DOHH2 (cell line): Measurements from ENCODE around the gene S100A3.

Experiments
- H3F3A ChIP-seq: fragments of 200-600 bp; sonication (generic), shearing (Covaris generic); 2 replicates; pipeline ENCODE4 v1.6.0; 2016; ENCODE audit warnings: antibody characterized with exemption, mild to moderate bottlenecking; ENCODE audit not compliant: control insufficient read depth, insufficient read depth
- H3K27ac ChIP-seq: fragments of 200-600 bp; sonication (generic); 2 replicates; pipeline ENCODE4 v1.5.1; 2014; ENCODE audit warnings: low read depth, mild to moderate bottlenecking, low read length, moderate library complexity
- H3K27me3 ChIP-seq: fragments of 200-600 bp; sonication (generic); 2 replicates; pipeline ENCODE4 v1.6.1; 2014; ENCODE audit warnings: mild to moderate bottlenecking, low read length, mixed read lengths; ENCODE audit not compliant: control insufficient read depth
- H3K36me3 ChIP-seq: fragments of 200-600 bp; sonication (generic); 2 replicates; pipeline ENCODE4 v1.6.1; 2014; ENCODE audit warnings: mild to moderate bottlenecking, low read length, moderate library complexity, mixed read lengths; ENCODE audit not compliant: control insufficient read depth
- H3K4me1 ChIP-seq: fragments of 200-600 bp; sonication (generic); 2 replicates; pipeline ENCODE4 v1.6.1; 2014; ENCODE audit warnings: mild to moderate bottlenecking, low read length, mixed read lengths; ENCODE audit not compliant: control insufficient read depth
- H3K4me2 ChIP-seq: fragments of 200-600 bp; sonication (generic); 2 replicates; pipeline ENCODE4 v1.6.0; 2014; ENCODE audit warnings: mild to moderate bottlenecking, low read length, moderate library complexity
- H3K4me3 ChIP-seq: fragments of 200-600 bp; sonication (generic); 2 replicates; pipeline ENCODE4 v1.5.1; 2014; ENCODE audit warnings: mild to moderate bottlenecking, low read length, mixed read lengths
- H3K79me2 ChIP-seq: fragments of 200-600 bp; sonication (generic); 2 replicates; pipeline ENCODE4 v1.6.1; 2014; ENCODE audit warnings: mild to moderate bottlenecking, low read length, mixed read lengths; ENCODE audit not compliant: control insufficient read depth
- H3K9me2 ChIP-seq: fragments of 200-600 bp; sonication (generic); replicated peaks from 2 replicates; pipeline ENCODE4 v1.6.1; 2014; ENCODE audit warnings: mild to moderate bottlenecking, low read length, mixed read lengths; ENCODE audit not compliant: control insufficient read depth
- H3K9me3 ChIP-seq: fragments of 200-600 bp; sonication (generic); 2 replicates; pipeline ENCODE4 v1.6.1; 2014; ENCODE audit warnings: antibody characterized with exemption, low read length, mixed read lengths; ENCODE audit not compliant: control insufficient read depth, insufficient read depth
- H4K20me1 ChIP-seq: fragments of 200-600 bp; sonication (generic); 2 replicates; pipeline ENCODE4 v1.6.0; 2014; ENCODE audit warnings: low read depth, mild to moderate bottlenecking, antibody characterized with exemption, low read length, moderate library complexity; ENCODE audit not compliant: control insufficient read depth, insufficient read depth
- CTCF ChIP-seq: fragments of 200-600 bp; sonication (generic); IDR thresholded peaks from one replicate; pipeline ENCODE4 v1.5.1; 2014; ENCODE audit warnings: antibody characterized with exemption, mild to moderate bottlenecking, low read depth, low read length; ENCODE audit not compliant: poor library complexity, severe bottlenecking
- EZH2phosphoT487 ChIP-seq: fragments of 200-600 bp; sonication (generic); IDR thresholded peaks from 2 replicates; pipeline ENCODE4 v1.6.1; 2017; ENCODE audit warnings: borderline replicate concordance, mild to moderate bottlenecking, antibody characterized with exemption, low read length, moderate library complexity, mixed read lengths

The S100A3 gene

GRCh38 chr1:153549741-153550397 lies 811 bp upstream of the S100A3 start:
- Histone ChIP-seq H3K9me3 (no peaks in the 10 kb centered on the region), H4K20me1 (no peaks in the 10 kb centered on the region), H3K4me3 (no peak overlapping the region), H3F3A (no peaks in the 10 kb centered on the region), H3K27me3 (peaks cover 39% of the 10 kb centered on the region), H3K27ac (no peak overlapping the region), H3K4me1 (peaks cover 10% of the 10 kb centered on the region), H3K36me3 (no peaks in the 10 kb centered on the region), H3K4me2 (no peak overlapping the region), H3K9me2 (no peaks in the 10 kb centered on the region), H3K79me2 (no peaks in the 10 kb centered on the region)
- TF ChIP-seq EZH2phosphoT487, result no peak
- TF ChIP-seq CTCF, result no peak

- H3K9me2 ChIP-seq, result no peaks in the 10 kb centered on the region
- no peak overlapping the region for H3K27ac ChIP-seq
- peaks cover 41% of the 10 kb centered on the region for H3K27me3 ChIP-seq
- H3K36me3 ChIP-seq, result no peaks in the 10 kb centered on the region
- H3F3A ChIP-seq, result no peaks in the 10 kb centered on the region
- no peak for TF ChIP-seq EZH2phosphoT487
- no peak for TF ChIP-seq CTCF
- no peak overlapping the region for H3K4me2 ChIP-seq
- H3K9me3 ChIP-seq, result no peaks in the 10 kb centered on the region
- no peak overlapping the region for H3K4me3 ChIP-seq
- no peaks in the 10 kb centered on the region for H3K79me2 ChIP-seq
- H4K20me1 ChIP-seq, result no peaks in the 10 kb centered on the region
- peaks cover 12% of the 10 kb centered on the region for H3K4me1 ChIP-seq
Observed at GRCh38 chr1:153547560-153548551, 1.2 kb downstream of the S100A3 start.

GRCh38 chr1:153546796-153547559 lies 2.1 kb downstream of the S100A3 start:
- no peak overlapping the region for H3K27ac ChIP-seq

More at GRCh38 chr1:153546796-153547559, 2.1 kb downstream of the S100A3 start:
- Histone ChIP-seq H3F3A (no peaks in the 10 kb centered on the region), H3K79me2 (no peaks in the 10 kb centered on the region), H3K4me3 (no peak overlapping the region), H3K36me3 (no peaks in the 10 kb centered on the region), H4K20me1 (no peaks in the 10 kb centered on the region), H3K9me2 (no peaks in the 10 kb centered on the region), H3K4me2 (no peak overlapping the region), H3K9me3 (no peaks in the 10 kb centered on the region), H3K4me1 (peaks cover 12% of the 10 kb centered on the region), H3K27me3 (peaks cover 41% of the 10 kb centered on the region)
- TF ChIP-seq EZH2phosphoT487, result no peak
- TF ChIP-seq CTCF, result no peak
